ENCODE measurements around the gene KCND3.

Gene KCND3

GRCh38 chr1:111737216-111738132 lies 252.0 kb downstream of the KCND3 start:
- no peak for DNase-seq

- no peak for DNase-seq
These were observed 252.8 kb downstream of the KCND3 start for GRCh38 chr1:111736548-111737215.

DNA sequence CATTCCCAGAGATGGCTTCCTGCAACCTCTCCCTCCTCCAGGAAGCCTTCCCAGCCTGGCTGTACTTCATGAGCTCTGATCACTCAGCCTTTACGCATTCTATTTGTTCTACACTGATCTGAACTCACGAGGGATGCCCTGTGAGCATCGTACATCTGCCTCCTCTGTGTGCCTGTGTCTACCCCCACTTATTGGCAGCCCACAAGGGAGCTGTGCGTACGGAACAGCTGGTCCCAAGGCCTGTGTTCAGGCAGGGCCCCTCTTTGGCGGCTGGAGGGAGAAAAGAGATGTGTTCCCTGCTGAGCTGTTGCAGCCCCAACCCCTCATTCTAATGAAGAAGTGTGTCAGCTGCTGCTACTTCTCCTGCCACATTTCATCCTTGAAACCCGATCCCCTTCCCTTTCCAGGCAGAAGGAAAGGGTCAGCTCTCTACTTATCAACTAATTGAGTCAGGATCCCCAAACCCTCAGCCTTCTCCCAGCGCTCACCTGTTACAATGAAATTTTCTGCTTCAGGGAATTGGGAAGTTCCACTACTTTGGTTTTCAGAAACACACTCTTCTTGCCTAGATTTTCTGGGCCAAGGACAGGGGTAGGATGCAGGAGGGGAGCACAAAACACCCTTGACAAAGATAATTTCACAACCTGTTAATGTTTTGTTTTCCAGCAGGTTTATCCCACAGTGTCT lies 253.5 kb downstream of the KCND3 start:
- no peak for DNase-seq

DNA sequence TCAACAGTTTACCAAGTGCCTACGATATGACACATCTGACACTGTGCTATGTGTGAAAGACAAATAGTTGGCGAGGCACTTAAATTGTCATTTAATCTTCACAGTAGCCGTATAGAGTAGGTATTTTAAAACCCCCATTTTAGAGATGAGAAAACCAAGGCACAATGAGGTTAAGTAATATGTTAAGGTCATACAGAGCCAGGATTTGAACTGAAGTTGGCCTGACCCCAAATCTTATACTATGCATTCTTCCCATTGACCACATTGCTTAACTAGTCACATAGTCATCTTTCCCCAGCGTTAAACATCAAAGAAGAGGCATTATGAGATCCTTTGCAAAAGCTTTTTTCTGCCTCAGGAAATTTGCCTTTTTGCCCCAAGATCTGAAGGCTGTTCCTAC lies 254.1 kb downstream of the KCND3 start:
- DNase-seq: no peak

- no peak for DNase-seq
These were observed 254.6 kb downstream of the KCND3 start for GRCh38 chr1:111734856-111735255.

GRCh38 chr1:111734426-111734825 lies 255.0 kb downstream of the KCND3 start:
- DNase-seq: no peak

DNA sequence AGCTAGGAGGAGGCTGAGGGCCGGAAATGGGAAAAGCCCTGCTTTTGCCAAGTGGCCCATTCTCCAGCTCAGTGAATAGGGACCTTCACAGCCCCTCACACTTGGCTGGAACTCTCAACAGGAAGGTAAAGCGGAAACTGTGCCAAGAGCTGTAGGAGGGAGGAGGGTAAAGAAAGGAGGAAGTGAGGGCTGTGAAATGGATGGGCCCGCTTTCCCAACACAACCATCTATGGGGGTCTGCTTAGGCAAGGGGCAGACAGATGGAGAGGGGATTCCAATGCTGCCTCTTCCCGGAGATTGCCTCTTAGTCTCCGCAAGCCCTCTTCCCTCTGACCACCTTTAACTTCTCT lies 255.5 kb downstream of the KCND3 start:
- DNase-seq: no peak

- no peak for DNase-seq
These were observed 256.1 kb downstream of the KCND3 start for GRCh38 chr1:111733183-111733991.

GRCh38 chr1:111732718-111733117 lies 256.8 kb downstream of the KCND3 start:
- no peak for DNase-seq

DNA sequence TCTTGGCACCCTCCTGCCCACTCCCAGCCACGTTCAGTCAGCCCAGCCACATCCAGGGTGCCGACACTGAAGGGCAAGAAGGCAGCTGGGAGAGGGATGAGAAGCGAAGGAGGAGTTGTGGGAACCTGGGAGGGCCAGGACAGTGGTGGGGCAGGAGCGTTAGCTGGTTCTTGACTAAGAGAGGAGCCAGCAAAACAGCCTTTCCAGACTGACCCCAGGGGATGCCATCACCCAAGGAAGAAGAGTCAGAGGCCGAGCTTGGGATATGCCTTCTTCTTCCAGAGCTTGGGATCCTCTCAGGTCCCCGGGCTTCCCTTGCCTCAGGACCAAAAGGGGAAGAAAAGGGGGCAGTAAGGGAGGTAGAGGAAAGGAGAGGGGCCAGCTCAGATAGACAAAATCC lies 257.5 kb downstream of the KCND3 start:
- DNase-seq: no peak

DNA sequence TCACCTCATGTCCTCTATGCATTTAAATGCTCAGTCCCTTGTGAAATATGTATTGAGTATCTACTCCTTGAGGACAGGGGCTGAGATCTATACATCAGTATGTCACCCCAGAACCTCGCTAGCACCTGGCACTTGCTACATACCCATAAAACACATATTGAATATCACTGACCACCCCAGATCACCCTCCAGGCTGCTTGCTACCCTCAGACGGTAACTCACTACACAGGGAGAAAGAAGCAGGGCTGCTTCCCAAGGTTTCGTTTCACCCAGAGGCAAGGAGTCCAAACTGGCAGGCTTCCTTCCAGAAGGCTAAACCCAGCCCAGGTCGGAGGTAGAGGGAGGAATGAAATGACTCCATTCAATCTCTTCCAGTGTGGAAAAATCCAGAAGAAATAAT lies 258.8 kb downstream of the KCND3 start:
- DNase-seq: no peak

DNA sequence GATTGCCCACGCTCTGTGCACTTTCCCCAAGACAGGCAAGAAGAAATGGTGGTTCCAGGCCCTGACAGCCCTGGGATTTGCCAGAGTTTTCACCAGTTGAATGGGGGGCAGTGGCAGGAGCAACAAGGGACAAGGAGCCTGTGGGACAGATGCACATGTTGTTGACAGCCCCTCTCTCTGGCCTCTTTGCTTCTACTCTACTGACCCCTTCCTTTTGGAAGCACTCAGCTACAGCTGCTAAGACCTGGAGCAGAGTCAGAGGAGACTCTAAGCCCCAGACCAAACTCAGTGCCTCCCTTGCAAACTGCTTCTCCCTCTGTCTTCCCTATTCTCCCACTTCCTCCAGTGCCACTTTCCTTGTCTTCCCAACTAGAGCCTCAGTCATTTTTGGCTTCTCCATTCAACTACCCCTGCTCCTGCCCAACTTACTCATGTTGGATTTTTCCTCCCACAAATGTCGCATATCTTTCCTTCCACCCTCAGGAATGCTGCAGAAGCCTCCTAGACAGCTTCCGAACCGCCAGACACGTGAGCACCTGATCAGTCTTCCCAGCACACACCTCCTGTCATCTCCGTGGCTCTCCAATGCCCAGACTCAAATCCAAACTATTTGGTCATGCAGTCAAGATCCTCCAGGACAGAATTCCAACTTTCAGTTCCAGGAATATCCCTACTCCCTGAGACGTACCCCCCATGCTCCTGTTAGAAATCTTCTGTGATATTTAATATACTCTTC lies 259.4 kb downstream of the KCND3 start:
- no peak for DNase-seq

DNA sequence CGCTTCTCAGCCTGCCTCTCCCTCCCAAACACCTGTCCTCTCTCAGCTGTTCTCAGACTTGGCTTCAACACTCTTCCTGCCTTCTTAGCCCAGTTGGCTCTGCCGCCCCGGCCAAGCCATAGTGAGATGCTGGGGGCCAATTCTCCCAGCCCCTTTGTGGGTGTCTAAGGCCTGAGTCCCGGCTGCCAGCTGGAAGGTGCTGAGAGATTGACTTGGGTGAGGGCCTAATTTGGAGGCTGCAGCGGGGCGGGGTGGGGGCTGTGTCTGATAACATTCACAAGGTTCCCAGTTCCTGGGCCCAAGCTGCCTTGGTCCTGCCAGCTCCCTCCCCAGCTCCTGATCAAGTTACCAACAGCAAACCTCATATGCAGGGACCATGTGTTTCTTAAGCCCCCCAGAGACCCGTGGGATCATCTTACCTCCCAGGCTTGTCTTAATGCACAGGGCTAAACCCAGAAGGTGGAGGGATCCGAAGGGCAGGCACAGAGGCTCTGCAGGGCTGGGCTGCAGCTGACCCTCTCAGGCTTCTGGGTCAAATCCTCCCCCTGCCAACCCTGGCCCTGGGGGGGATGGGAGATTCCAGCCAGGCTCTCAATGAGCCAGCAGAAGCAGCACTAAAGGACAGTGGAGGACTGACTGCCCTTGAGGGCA lies 260.1 kb downstream of the KCND3 start:
- no peak for DNase-seq

GRCh38 chr1:111727056-111727455 lies 262.4 kb downstream of the KCND3 start:
- no peak for DNase-seq

DNA sequence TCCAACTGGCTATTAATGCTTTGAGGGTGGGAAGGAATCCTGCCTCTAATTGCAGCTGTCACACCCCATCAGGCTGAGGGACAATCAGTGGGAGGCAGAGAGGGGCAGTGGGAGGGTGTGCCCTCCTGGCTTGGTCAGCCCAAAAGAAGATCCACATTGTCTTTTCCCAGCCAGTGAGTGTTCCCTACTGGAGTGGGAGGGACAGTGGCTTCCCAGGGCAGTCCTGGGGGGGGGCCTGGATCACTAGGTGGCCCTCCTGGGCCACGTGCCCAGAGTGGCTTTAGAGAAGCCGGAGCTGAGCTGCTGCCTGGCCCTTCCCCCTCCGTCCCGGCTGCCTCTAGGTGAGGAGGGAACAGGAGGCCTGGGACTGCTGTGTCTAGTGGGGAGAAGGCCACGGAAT lies 264.3 kb downstream of the KCND3 start:
- no peak for DNase-seq

DNA sequence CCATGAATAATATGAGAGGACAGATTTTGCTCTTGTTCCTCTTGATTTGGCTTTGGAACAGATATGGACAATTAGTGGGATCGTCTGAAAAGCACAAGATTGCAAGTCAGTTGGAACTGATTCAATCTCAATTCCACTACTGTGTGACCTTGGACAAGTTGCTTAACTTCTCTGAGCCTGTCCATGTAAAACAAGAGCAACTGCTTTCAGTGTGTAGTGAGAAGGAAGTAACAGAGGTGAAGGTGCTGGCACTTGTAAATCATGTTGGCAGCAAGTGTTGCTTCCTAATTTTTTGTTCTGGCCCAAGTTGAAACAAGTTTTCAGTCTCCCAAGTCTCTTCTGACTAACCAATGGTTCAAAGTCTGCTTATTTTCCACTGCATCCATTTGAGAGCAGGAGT lies 265.6 kb downstream of the KCND3 start:
- DNase-seq: no peak

DNA sequence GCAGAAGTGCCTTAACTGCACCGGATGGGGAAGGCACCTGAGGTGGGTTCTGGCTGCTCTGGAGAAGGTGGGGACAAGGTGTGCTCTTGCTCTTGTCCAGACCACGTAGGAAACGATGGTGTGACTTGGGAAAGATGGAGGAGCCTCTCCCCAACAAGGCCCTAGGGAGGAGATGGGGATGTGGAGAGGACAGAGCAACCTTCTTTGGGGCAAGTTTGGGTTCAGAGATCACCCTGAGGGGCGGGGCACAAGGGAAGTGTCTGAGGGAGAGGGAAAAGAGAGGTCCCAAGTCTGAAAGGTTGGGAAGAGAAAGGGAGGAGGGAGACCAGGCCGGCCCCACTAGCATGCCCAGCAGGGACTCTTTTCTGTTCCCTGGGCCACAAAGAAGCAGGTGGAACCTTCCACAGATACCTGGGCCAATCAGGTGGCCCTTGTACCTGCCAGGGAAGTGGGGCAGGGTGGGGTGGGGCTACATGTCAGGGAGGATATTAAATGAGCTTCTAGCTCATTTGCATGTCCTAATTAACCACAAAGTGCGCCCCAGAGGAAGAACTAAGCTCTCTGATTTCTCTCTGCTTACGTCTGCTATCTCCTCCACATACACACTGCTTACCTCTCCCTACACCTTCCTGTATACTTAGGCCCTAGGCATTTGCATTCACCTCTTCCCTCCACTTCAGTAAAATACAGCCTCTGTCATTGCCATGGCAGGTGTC lies 266.2 kb downstream of the KCND3 start:
- no peak for DNase-seq

- DNase-seq: no peak
These were observed 268.3 kb downstream of the KCND3 start for GRCh38 chr1:111720977-111721786.
